ENCODE data around the gene GALNTL6. TPM values are rescaled to one million over a fixed set of nuclear protein-coding genes. Genes with fewer than 3 reads are reported as not detected.
"Not testable (repeated sequence)": the region's sequence is repeated elsewhere in the genome, so short reads cannot be mapped to it uniquely, and the experiment has no call there.

GALNTL6 gene
- total and polyA plus RNA-seq, 2 experiments from 2014 or later: 0.38 to 0.40 TPM

- no peaks in the 10 kb centered on the region for H3K79me2 ChIP-seq (replicated peaks; ENCODE audit: insufficient read depth)
- TF ChIP-seq ZNF462 (CRISPR knock-in tag; IDR thresholded peaks at IDR 0.05) (no peak), NANOG (IDR thresholded peaks at IDR 0.05; ENCODE audit: borderline replicate concordance) (no peak), POLR2AphosphoS5 (IDR thresholded peaks at IDR 0.05; ENCODE audit: low read depth) (no peak), CREB1 (CRISPR knock-in tag; IDR thresholded peaks at IDR 0.05; ENCODE audit: low read depth) (no peak), ZNF114 (CRISPR knock-in tag; IDR thresholded peaks at IDR 0.05) (no peak), CTCF (conservative IDR thresholded peaks at IDR 0.05; ENCODE audit: low read depth in 2 of 2) (no peak), REST (IDR thresholded peaks at IDR 0.05; ENCODE audit: unreplicated experiment) (no peak)
- peaks cover 4% of the 10 kb centered on the region; the same call in 2 of the 3 replicates for H3K9me3 Mint-ChIP-seq
- H3F3A ChIP-seq (replicated peaks; ENCODE audit: low read depth): no peaks in the 10 kb centered on the region
- H3K27me3 ChIP-seq (ENCODE audit: insufficient read depth): no peaks in the 10 kb centered on the region
- no peaks in the 10 kb centered on the region; the same call in 1 of the 2 replicates for H3K4me1 ChIP-seq (ENCODE audit: insufficient read depth)
- H3K4me3 ChIP-seq: no peak overlapping the region
- no peaks in the 10 kb centered on the region; the same call in 2 of the 3 replicates for H3K36me3 Mint-ChIP-seq (ENCODE audit: low read depth)
- no peak overlapping the region for H3K4me3 Mint-ChIP-seq
- no peak overlapping the region for H3K27ac ChIP-seq (ENCODE audit: low read depth)
- no peak overlapping the region for H3K4me2 ChIP-seq
- H3K9me2 ChIP-seq (ENCODE audit: insufficient read depth): no peaks in the 10 kb centered on the region
- no peaks in the 10 kb centered on the region for H3K27me3 Mint-ChIP-seq (ENCODE audit: insufficient read depth, low read depth, poor library complexity)
- H3K36me3 ChIP-seq (ENCODE audit: insufficient read depth): no peaks in the 10 kb centered on the region
- no peak overlapping the region for H3K27ac Mint-ChIP-seq
- no peaks in the 10 kb centered on the region for H4K20me1 ChIP-seq (replicated peaks; ENCODE audit: insufficient read depth)
- ATAC-seq (no peak), DNase-seq (ENCODE audit: low spot score) (no peak)
- no peak overlapping the region for H2AFZ ChIP-seq
- no peaks in the 10 kb centered on the region; the same call in 2 of the 3 replicates for H3K4me1 Mint-ChIP-seq
Measured at GRCh38 chr4:172727631-172728030, 914.4 kb downstream of the GALNTL6 start.

GRCh38 chr4:172733645-172734044 is 920.4 kb downstream of the GALNTL6 start:
- not testable (repeated sequence) for H3F3A ChIP-seq (replicated peaks; ENCODE audit: low read depth); H3K4me3 ChIP-seq; H3K4me2 ChIP-seq; DNase-seq (ENCODE audit: low spot score); H3K9me2 ChIP-seq (ENCODE audit: insufficient read depth); H3K4me1 Mint-ChIP-seq; H4K20me1 ChIP-seq (replicated peaks; ENCODE audit: insufficient read depth); H3K27ac ChIP-seq (ENCODE audit: low read depth); H3K4me3 Mint-ChIP-seq; H3K27ac Mint-ChIP-seq; H3K79me2 ChIP-seq (replicated peaks; ENCODE audit: insufficient read depth); H3K4me1 ChIP-seq (ENCODE audit: insufficient read depth); H2AFZ ChIP-seq; ATAC-seq; H3K27me3 Mint-ChIP-seq (ENCODE audit: insufficient read depth, low read depth, poor library complexity); H3K27me3 ChIP-seq (ENCODE audit: insufficient read depth); H3K36me3 ChIP-seq (ENCODE audit: insufficient read depth)
- H3K36me3 Mint-ChIP-seq (ENCODE audit: low read depth): peaks cover 44% of the 10 kb centered on the region
- peaks cover 59% of the 10 kb centered on the region for H3K9me3 Mint-ChIP-seq
